Activated naive CD4-positive, alpha-beta T cell treated with anti-CD3 and anti-CD28 coated beads, Interleukin-2, amount 10 ng/mL, durations not matched to agents 7 days and 5 days (primary cell): Measurements from ENCODE around the gene RPL19.
A peak's percentile ranks its signal among the peaks of the same experiment; 100 is the strongest.

Experiments used
- CTCF ChIA-PET: fragments of 350-600 bp; sonication (Branson Sonifier 250); formaldehyde crosslinking; loops from one replicate; lab custom pipeline; 2021; ENCODE audit warnings: antibody characterized with exemption; lab: Charles Lee
- DNase-seq: peaks from one replicate; pipeline ENCODE4 v3.0.0-alpha.2; 2020
- H3K27ac Mint-ChIP-seq: one replicate; pipeline ENCODE4 v1.8.0; 2021; ENCODE audit warnings: mild to moderate bottlenecking, moderate library complexity, mixed read lengths
- H3K27me3 Mint-ChIP-seq: one replicate; pipeline ENCODE4 v1.8.0; 2021; ENCODE audit warnings: mild to moderate bottlenecking, mixed read lengths
- H3K36me3 Mint-ChIP-seq: one replicate; pipeline ENCODE4 v1.8.0; 2021; ENCODE audit warnings: mixed read lengths
- H3K4me1 Mint-ChIP-seq: one replicate; pipeline ENCODE4 v1.8.0; 2021; ENCODE audit warnings: mixed read lengths
- H3K4me3 Mint-ChIP-seq: one replicate; pipeline ENCODE4 v1.8.0; 2021; ENCODE audit warnings: mild to moderate bottlenecking, moderate library complexity, mixed read lengths
- H3K9me3 Mint-ChIP-seq: one replicate; pipeline ENCODE4 v1.8.0; 2021; ENCODE audit warnings: mixed read lengths

Gene RPL19

DNA sequence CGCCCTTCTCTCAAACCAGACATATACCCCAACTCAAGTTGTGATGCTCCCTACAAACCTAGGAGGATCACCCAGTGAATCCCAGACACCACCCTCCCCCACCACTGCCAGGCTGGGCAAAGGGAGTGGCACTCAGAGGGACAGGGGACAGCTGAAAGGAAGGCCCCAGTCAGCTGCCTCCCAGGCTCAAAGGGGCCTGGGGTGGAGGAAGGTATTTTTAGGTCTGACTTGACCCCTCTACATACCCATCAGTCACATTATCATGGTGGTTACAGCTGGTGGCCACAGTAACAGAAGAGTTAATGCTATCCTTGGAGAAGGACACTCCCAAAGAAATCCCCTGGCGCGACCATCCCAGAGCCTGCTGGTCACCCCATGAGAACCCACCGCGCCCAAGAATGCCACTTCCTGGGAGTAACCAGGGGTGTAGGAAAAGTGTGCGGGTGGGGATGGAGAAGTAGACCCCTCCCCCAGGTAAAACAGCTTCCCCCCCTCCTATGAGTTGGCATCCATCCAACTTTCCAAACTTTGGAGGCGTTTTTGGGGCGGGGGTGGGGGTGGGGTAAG is 3.8 kb upstream of the RPL19 start:
- CTCF ChIA-PET, result interaction anchor here (3.1 to 3.7 kb wide), 2 partner anchors 21 to 32 kb away, joined by 13 to 21 read pairs; no protein-coding TSS in a partner anchor
- H3K27me3 Mint-ChIP-seq, result no peaks in the 10 kb centered on the region
- H3K4me1 Mint-ChIP-seq, result peaks cover 60% of the 10 kb centered on the region
- peaks cover 30% of the 10 kb centered on the region for H3K36me3 Mint-ChIP-seq
- no peaks in the 10 kb centered on the region for H3K9me3 Mint-ChIP-seq
- no peak for DNase-seq
- H3K27ac Mint-ChIP-seq, result peak overlapping the region; percentile 42
- peak overlapping the region; percentile 75 for H3K4me3 Mint-ChIP-seq

DNA sequence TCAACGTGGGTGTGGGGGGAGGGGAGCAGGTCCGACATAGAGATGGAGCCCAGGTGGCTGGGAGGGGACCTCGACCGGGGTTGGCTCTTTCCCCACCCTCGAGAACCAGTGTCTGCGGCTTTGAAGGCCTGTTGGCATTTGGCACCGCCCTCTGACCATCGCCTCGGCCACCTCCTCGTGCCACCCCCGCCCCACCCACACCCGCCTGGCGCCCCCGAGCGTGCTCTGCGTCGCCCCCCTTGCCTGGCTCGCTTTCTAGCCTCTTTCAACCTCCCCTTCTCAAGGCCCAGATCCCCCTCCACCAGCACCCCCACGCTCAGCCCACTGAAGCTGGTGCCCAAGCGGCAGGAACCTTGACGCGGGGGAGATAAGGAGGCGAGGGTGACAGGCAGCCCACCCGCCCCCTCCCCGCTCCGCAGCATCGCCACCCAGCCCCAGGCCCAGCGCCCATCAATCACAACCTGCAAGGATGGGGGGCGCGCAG is 3.2 kb upstream of the RPL19 start:
- Mint-ChIP-seq H3K4me3 (peak overlapping the region; percentile 94), H3K9me3 (no peaks in the 10 kb centered on the region), H3K4me1 (peaks cover 64% of the 10 kb centered on the region), H3K36me3 (peaks cover 32% of the 10 kb centered on the region), H3K27me3 (no peaks in the 10 kb centered on the region), H3K27ac (no peak overlapping the region)
- DNase-seq, result peak; percentile 46
- CTCF ChIA-PET, result interaction anchor here (3.1 to 3.7 kb wide), 2 partner anchors 22 to 33 kb away, joined by 13 to 21 read pairs; no protein-coding TSS in a partner anchor

DNA sequence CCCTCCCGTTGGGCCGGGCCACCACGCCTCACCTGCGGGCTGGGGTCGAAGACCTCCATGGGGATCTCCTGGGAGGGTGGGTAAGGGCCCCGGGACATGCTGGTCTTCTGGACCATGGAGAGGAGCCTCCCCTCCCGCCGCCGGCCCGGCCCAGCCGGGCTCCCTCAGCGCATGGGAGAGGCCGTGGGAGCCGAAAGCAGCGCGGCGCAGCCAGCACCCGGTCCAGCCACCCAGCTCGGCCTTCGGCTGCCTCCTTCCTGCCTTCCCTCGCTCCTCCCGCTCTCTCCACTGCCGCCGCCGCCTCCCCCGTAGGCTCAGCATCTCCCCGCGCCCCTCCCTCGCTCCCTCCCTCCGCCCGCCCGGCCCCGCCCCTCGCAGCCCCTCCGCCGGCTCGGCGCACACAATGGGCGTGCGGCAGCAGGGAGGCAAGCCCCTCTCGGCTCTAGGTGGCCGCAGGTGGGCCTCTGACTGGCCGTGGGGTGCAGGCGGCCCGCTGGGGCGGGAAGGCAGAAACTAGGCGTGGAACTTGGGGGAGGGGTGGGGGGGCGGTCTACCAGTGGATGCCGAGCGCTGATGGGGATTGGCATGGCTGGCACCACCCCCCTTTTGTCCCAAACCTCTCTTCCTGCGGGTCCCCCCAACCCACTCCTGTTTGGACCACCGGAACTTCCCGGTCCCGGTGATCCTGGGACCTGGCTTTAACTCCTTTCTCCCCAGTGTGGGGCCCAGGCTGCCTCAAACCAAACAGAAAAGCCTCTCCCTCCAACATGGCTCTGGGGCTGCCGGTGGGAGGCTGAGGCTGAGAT is 2.5 kb upstream of the RPL19 start, which contains the start of gene CACNB1:
CACNB1 (minus strand) TSS at position 290 of the 806 bp plus-strand sequence; CDS start at position 116, 174 bp downstream.
- Mint-ChIP-seq H3K36me3 (peaks cover 32% of the 10 kb centered on the region), H3K4me1 (peaks cover 68% of the 10 kb centered on the region), H3K27me3 (no peaks in the 10 kb centered on the region), H3K4me3 (peak within 1 kb of the TSS; percentile 94), H3K27ac (peak within 1 kb of the TSS; percentile 97), H3K9me3 (no peaks in the 10 kb centered on the region)
- DNase-seq, result peak; percentile 85
- CTCF ChIA-PET, result interaction anchor here (1.0 to 3.1 kb wide), 4 partner anchors 10 to 35 kb away, joined by 3 to 21 read pairs (median 4); no protein-coding TSS in a partner anchor

DNA sequence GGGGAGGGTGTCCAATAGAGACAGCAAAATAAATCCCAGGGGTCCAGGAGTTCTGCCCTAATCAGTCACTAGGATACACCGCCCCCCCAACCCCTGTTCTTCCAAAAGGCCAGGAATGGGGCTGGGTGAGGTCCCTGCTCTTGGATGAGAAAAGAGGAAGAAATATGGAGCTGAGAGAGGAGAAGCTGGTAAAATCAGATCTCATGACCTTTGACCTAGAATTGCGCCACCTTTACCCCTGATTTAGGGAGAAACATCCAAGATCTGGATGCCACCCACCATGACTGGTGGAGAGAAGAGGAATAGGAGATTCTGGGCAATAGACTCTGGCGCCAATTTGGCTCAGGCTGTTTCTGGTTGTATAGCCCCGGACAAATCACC is 1.9 kb upstream of the RPL19 start:
- DNase-seq, result no peak
- H3K36me3 Mint-ChIP-seq, result peaks cover 35% of the 10 kb centered on the region
- no peaks in the 10 kb centered on the region for H3K9me3 Mint-ChIP-seq
- H3K27ac Mint-ChIP-seq, result peak overlapping the region; percentile 97
- CTCF ChIA-PET, result interaction anchor here (1.0 to 1.7 kb wide), 3 partner anchors 10 to 34 kb away, joined by 3 to 4 read pairs (median 3); no protein-coding TSS in a partner anchor
- H3K27me3 Mint-ChIP-seq, result no peaks in the 10 kb centered on the region
- H3K4me3 Mint-ChIP-seq, result peak overlapping the region; percentile 94
- peaks cover 72% of the 10 kb centered on the region for H3K4me1 Mint-ChIP-seq

DNA sequence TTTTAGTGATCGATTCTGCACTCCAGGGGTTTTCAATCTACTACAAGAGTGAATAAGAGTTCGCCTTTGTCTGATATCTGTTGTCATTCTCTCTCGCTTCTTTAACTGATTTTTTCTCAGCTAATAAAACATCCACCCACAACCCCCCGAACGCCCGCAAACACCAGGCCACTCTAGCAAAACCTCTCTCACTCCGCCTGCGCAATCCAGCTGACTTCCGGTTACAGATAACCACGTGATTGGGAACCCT is 338 bp upstream of the RPL19 start:
- H3K4me3 Mint-ChIP-seq, result peak overlapping the region; percentile 94
- CTCF ChIA-PET, result interaction anchor here (0.8 to 1.7 kb wide), 8 partner anchors 18 to 46 kb away, joined by 3 to 9 read pairs (median 3); no protein-coding TSS in a partner anchor
- peak overlapping the region; percentile 97 for H3K27ac Mint-ChIP-seq
- H3K27me3 Mint-ChIP-seq, result no peaks in the 10 kb centered on the region
- DNase-seq, result peak; percentile 91
- no peaks in the 10 kb centered on the region for H3K9me3 Mint-ChIP-seq
- H3K4me1 Mint-ChIP-seq, result peaks cover 67% of the 10 kb centered on the region
- H3K36me3 Mint-ChIP-seq, result peaks cover 43% of the 10 kb centered on the region

DNA sequence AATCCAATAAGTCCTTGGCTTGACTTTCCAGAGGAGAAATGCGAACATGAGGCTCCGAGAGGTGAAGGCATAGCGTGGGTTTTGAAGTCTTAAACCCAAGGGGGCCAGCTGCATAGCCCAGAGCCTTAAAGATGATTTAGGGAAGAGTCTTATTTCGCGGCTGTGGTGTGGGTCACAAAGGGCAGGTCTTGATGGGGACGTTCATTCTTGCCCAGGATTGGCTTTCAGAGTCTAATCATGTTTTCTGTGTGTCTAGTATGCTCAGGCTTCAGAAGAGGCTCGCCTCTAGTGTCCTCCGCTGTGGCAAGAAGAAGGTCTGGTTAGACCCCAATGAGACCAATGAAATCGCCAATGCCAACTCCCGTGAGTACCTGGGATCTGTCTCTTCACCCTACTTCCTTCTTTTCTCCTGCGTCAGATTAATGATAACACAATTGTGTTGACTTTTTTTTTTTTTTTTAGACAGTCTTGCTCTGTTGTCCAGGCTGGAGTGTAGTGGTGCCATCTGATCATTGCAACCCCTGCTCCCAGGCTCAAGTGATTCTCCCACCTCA is 951 bp downstream of the RPL19 start:
- peaks cover 44% of the 10 kb centered on the region for H3K36me3 Mint-ChIP-seq

DNA sequence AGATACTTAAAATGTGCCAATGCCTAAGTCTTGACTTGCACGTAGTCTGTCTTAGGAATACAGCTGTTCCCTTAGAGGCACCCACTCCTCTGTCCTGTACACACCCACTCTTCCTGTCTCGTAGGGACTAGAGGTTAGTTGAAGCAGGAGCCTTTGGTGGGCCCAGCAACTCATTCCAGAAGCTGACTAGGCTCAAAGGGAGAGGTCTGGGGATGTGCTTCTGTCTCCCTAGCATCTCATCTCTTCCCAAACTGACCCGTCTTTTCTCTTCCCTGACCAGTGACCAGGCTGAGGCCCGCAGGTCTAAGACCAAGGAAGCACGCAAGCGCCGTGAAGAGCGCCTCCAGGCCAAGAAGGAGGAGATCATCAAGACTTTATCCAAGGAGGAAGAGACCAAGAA is 4.2 kb downstream of the RPL19 start:
- peaks cover 19% of the 10 kb centered on the region for H3K27me3 Mint-ChIP-seq
- H3K4me1 Mint-ChIP-seq, result peaks cover 61% of the 10 kb centered on the region
- H3K4me3 Mint-ChIP-seq, result no peak overlapping the region
- H3K9me3 Mint-ChIP-seq, result no peaks in the 10 kb centered on the region
- DNase-seq, result no peak
- peaks cover 44% of the 10 kb centered on the region for H3K36me3 Mint-ChIP-seq
- CTCF ChIA-PET, result interaction anchor here (1.2 to 8.2 kb wide), 4 partner anchors 27 to 41 kb away, joined by 3 to 162 read pairs (median 78); no protein-coding TSS in a partner anchor
- no peak overlapping the region for H3K27ac Mint-ChIP-seq

More for the DNA sequence above, 951 bp downstream of the RPL19 start:
- no peaks in the 10 kb centered on the region for H3K27me3 Mint-ChIP-seq
- CTCF ChIA-PET, result interaction anchor here (1.0 to 1.1 kb wide), 2 partner anchors 31 to 32 kb away, joined by 3 read pairs; no protein-coding TSS in a partner anchor
- DNase-seq, result no peak
- H3K4me3 Mint-ChIP-seq, result peak overlapping the region; percentile 94
- peak overlapping the region; percentile 97 for H3K27ac Mint-ChIP-seq
- H3K4me1 Mint-ChIP-seq, result peaks cover 56% of the 10 kb centered on the region
- H3K9me3 Mint-ChIP-seq, result no peaks in the 10 kb centered on the region

DNA sequence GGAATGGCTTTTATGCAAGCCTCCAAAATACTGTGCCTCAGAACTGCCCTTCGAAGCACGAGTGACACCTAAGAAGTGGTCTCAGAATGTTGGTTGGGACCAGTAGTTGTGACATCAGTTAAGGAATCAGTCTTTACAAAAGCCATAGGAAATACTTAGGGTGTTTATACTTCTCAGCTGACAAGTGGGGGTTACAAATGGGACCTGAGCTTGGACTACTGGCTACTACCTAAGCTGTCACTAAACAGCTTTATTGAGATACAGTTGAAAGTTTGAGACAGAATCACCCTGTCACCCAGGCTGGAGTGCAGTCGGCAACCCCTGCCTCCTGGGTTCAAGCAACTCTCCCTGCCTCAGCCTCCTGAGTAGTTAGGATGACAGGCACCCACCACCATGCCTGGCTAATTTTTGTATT is 5.0 kb downstream of the RPL19 start:
- no peaks in the 10 kb centered on the region for H3K9me3 Mint-ChIP-seq
- H3K4me3 Mint-ChIP-seq, result no peak overlapping the region
- H3K27me3 Mint-ChIP-seq, result peaks cover 28% of the 10 kb centered on the region
- CTCF ChIA-PET, result interaction anchor here (1.0 to 8.2 kb wide), 4 partner anchors 26 to 369 kb away, joined by 3 to 162 read pairs (median 78); no protein-coding TSS in a partner anchor
- H3K36me3 Mint-ChIP-seq, result peaks cover 44% of the 10 kb centered on the region
- no peak overlapping the region for H3K27ac Mint-ChIP-seq
- H3K4me1 Mint-ChIP-seq, result peaks cover 57% of the 10 kb centered on the region
- no peak for DNase-seq

DNA sequence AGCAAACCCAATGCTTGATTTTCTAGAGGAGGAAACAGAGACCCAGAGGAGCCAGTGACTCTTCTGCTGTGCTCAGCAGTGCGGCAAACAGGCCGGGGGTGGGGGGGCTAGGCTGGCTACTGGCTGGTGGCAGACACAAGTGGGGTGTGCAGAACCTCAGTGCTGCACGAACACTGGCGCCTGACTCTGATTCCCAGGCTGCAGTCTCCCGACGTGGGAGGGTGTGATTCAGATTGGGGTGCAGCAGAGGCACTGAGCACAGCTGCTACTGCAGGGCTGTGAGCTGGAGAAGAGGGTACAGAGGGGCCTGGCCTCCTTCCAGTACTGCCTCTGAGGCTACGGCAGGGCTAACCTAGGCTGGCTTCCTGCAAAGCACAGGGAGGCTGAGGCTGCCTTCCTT is 8.1 kb downstream of the RPL19 start:
- Mint-ChIP-seq H3K27ac (no peak overlapping the region), H3K4me1 (peaks cover 35% of the 10 kb centered on the region), H3K36me3 (peaks cover 18% of the 10 kb centered on the region), H3K27me3 (peaks cover 58% of the 10 kb centered on the region), H3K4me3 (no peak overlapping the region), H3K9me3 (no peaks in the 10 kb centered on the region)
- no peak for DNase-seq
- CTCF ChIA-PET, result interaction anchor here (1.5 to 8.2 kb wide), 6 partner anchors 10 to 40 kb away, joined by 4 to 162 read pairs (median 42); partner anchors contain the start of gene CACNB1

DNA sequence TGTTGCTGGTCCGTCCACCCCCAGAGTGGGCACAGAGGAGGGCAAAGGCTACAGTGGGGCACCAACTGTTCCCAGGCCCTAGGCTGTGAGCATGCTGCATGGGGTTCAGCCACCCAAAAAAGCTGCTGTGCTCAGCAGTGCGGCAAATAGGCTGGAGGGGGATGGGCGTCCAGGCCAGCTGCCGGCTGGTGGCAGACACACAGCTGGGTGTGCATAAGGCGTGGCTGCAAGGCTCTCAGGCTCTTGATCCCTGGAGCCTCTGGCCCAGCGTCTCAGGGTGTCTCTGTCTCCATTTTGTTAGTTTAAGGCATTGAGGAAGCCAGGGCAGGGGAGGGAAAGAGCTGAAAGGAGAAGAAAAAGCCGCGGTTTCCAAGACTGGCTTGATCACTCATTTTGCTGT is 8.8 kb downstream of the RPL19 start:
- Mint-ChIP-seq H3K9me3 (no peaks in the 10 kb centered on the region), H3K36me3 (peaks cover 12% of the 10 kb centered on the region), H3K27me3 (peaks cover 63% of the 10 kb centered on the region), H3K27ac (no peak overlapping the region), H3K4me3 (no peak overlapping the region), H3K4me1 (peaks cover 31% of the 10 kb centered on the region)
- DNase-seq, result no peak
- CTCF ChIA-PET, result interaction anchor here (1.0 to 8.2 kb wide), 5 partner anchors 23 to 39 kb away, joined by 3 to 162 read pairs (median 74); no protein-coding TSS in a partner anchor

DNA sequence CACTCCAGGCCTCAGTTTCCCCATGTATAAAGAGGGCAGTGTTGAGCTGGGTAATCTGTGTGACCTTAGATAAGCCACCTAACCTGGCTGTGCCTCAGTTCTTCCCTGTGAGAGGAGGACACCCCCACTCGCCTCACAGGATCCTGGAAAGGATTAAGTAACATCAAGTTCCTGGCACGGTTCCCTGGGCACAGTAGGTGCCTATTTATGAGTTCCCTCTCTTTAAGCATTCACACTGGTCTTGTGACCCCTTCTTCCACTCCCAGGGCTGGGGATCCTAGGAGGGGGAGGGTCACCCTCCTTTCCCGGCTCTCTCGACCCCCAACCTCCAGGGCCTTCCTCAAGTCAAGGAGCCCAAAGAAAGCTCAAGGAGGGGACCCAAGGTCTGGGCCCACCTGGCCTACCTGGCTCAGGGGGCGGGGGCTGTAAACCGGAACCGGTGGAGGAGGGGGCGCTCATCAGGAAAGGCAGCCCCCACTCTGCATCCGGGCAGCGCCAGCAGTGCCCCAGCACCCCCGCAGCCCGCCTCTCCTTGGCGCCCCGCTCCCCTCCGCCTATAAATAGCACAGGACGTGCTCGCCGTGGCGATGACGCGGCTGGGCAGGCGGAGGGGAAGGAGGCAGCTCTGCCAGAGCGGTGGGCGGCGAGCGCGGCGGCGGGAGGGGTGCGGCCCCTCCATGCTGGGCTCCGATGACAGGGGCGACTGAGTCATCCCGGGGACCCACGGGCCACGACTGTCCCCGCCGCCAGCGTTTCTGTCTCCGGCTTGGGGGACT is 9.4 kb downstream of the RPL19 start:
- peak; percentile 80 for DNase-seq
- Mint-ChIP-seq H3K36me3 (peaks cover 5% of the 10 kb centered on the region), H3K4me3 (peak overlapping the region; percentile 45), H3K27ac (no peak overlapping the region), H3K9me3 (no peaks in the 10 kb centered on the region), H3K27me3 (peaks cover 69% of the 10 kb centered on the region), H3K4me1 (peaks cover 31% of the 10 kb centered on the region)
- CTCF ChIA-PET, result interaction anchor here (1.0 to 8.2 kb wide), 4 partner anchors 22 to 36 kb away, joined by 3 to 162 read pairs (median 78); no protein-coding TSS in a partner anchor

DNA sequence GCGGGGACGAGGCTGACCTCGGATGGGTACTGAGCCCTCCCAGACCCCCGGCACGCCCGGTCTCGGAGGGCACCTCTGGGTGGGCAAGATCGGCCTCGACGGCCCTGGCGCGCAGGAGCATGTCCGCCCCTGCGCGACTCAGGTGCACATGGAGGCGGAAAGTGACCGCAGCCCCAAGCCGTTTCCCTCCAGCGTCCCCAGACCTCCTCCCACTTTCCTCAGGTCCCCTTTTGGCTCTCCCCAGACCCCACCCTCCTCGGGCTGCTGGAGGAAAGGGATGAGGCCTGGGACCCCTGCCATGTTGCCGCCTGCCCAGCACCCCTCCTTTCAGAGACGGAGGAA is 10.0 kb downstream of the RPL19 start:
- Mint-ChIP-seq H3K9me3 (no peaks in the 10 kb centered on the region), H3K27me3 (peaks cover 74% of the 10 kb centered on the region), H3K4me3 (peak overlapping the region; percentile 45), H3K36me3 (no peaks in the 10 kb centered on the region), H3K27ac (no peak overlapping the region), H3K4me1 (peaks cover 31% of the 10 kb centered on the region)
- no peak for DNase-seq
- CTCF ChIA-PET, result interaction anchor here (6.1 to 8.2 kb wide), 3 partner anchors 22 to 35 kb away, joined by 74 to 162 read pairs (median 81); no protein-coding TSS in a partner anchor

DNA sequence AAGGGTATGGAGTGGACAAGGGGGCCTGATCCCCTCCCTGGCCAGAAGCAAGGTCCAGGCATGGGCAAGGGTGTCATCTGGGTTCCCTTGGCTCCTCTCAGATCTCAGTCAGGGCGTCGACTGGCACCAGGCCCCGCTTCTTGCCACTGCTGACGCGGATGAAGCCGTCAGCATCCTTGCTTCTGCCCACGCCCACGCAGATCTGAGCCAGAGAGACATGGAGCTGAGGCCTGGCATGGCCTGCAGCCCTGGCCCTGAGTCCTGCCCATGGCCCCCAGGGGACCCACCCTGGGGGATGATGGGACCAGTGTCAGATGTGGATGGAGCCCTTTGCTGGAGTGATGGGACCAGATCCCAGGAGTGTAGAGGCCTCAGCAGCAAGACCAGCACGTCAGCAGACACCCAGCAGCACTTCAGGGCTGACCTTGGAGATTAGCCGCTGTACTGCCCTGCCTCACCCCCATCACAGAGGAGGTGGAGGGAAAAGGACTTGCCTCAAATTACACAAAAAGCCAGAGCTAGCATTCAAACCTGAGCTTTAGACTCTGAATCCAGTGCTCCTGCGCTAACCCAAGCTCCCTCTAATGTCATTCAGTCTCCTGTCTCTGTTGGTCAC is 12.2 kb downstream of the RPL19 start:
- H3K27me3 Mint-ChIP-seq, result peaks cover 91% of the 10 kb centered on the region
- H3K9me3 Mint-ChIP-seq, result no peaks in the 10 kb centered on the region
- no peaks in the 10 kb centered on the region for H3K36me3 Mint-ChIP-seq
- H3K4me1 Mint-ChIP-seq, result peaks cover 22% of the 10 kb centered on the region
- DNase-seq, result no peak
- H3K27ac Mint-ChIP-seq, result no peak overlapping the region
- no peak overlapping the region for H3K4me3 Mint-ChIP-seq
- CTCF ChIA-PET, result interaction anchor here (1.3 kb wide), 1 partner anchor 23 kb away, joined by 5 read pairs; no protein-coding TSS in a partner anchor
